HCT116 (cell line): Measurements from ENCODE around the gene PPM1H. TPM values are rescaled to one million over a fixed set of nuclear protein-coding genes. Genes with fewer than 3 reads are reported as not detected.

Experiments used
- ATAC-seq: fragments of 200-7000 bp; cut with Tn5 transposase; 2 replicates; pipeline ENCODE4 v1.9.1; 2020; ENCODE audit warnings: mild to moderate bottlenecking, moderate library complexity
- BruUV-seq: library from RNA; stranded (reverse); fragments of 400-500 nt; replicated peaks from 2 replicates; lab custom pipeline; 2021; lab: Mats Ljungman, UMichigan
- CTCF ChIA-PET: fragments of 300-600 bp; sonication (Branson Sonifier 250); formaldehyde crosslinking; loops from one replicate; lab custom pipeline; 2021; ENCODE audit warnings: antibody characterized with exemption; lab: Charles Lee
- POLR2A ChIA-PET: fragments of 300-600, 350-600 bp; sonication (Branson Sonifier 250); formaldehyde crosslinking; loops from one replicate; lab custom pipeline; 2021; ENCODE audit warnings: antibody characterized with exemption; lab: Charles Lee
- RAD21 ChIA-PET, 2 experiments: fragments of 300-600 bp; sonication (Branson Sonifier 250); formaldehyde crosslinking; loops; one replicate each; lab custom pipeline; 2023; ENCODE audit warnings: low total read pairs in 2 of 2; ENCODE audit not compliant: uncharacterized antibody in 2 of 2, unreplicated experiment in 2 of 2, low non-redundant PET in 1 of 2; lab: Charles Lee
- DNase-seq: peaks from one replicate; pipeline ENCODE4 v3.0.0-alpha.2; 2010; ENCODE audit warnings: low read depth, low spot score
- H2AFZ ChIP-seq: fragments of 200-600 bp; shearing (Covaris generic), sonication (generic); 2 replicates; pipeline ENCODE4 v1.6.1; 2017; ENCODE audit warnings: low read depth, mixed run types, mixed read lengths, antibody characterized with exemption, low read length; ENCODE audit not compliant: poor library complexity, severe bottlenecking
- H3K27ac ChIP-seq: 2 replicates; pipeline ENCODE4 v1.5.1; 2012; ENCODE audit warnings: low read depth, low read length
- H3K27me3 ChIP-seq: fragments of 200-600 bp; sonication (generic); 2 replicates; pipeline ENCODE4 v1.6.1; 2016; ENCODE audit warnings: mixed run types, low read length, mixed read lengths; ENCODE audit not compliant: insufficient read depth
- H3K36me3 ChIP-seq, 2 experiments: fragments of 200-500 bp in 1 of 2; fragments of 200-600 bp in 1 of 2; sonication (Bioruptor generic) in 1 of 2; sonication (generic) in 1 of 2; 2 replicates each; pipeline versions ENCODE4 v1.5.1 to v1.6.1; 2014 to 2016; ENCODE audit warnings: low read length in 2 of 2, inconsistent platforms in 1 of 2, mixed read lengths in 1 of 2, mixed run types in 1 of 2; ENCODE audit not compliant: insufficient read depth in 2 of 2, control insufficient read depth in 1 of 2
- H3K4me1 ChIP-seq, 2 experiments: fragments of 200-600 bp in 1 of 2; sonication (generic) in 1 of 2; 2 replicates each; pipeline versions ENCODE4 v1.5.1 to v1.6.1; 2012 to 2017; ENCODE audit warnings: low read length in 2 of 2, inconsistent platforms in 1 of 2, mild to moderate bottlenecking in 1 of 2, mixed read lengths in 1 of 2, mixed run types in 1 of 2, moderate library complexity in 1 of 2; ENCODE audit not compliant: insufficient read depth in 2 of 2, control insufficient read depth in 1 of 2
- H3K4me2 ChIP-seq: fragments of 200-600 bp; sonication (generic); 2 replicates; pipeline ENCODE4 v1.6.1; 2017; ENCODE audit warnings: mixed run types, low read length, mixed read lengths
- H3K4me3 ChIP-seq, 2 experiments: fragments of 200-600 bp in 1 of 2; sonication (generic) in 1 of 2; replicated peaks in 1 of 2; 2 replicates each; pipeline ENCODE4 v1.5.1; 2011 to 2016; ENCODE audit warnings: low read length in 2 of 2, control low read depth in 1 of 2, low read depth in 1 of 2, mild to moderate bottlenecking in 1 of 2, mixed read lengths in 1 of 2, mixed run types in 1 of 2
- H3K79me2 ChIP-seq: fragments of 200-600 bp; sonication (generic); 2 replicates; pipeline ENCODE4 v1.6.1; 2017; ENCODE audit warnings: mild to moderate bottlenecking, mixed run types, low read length, moderate library complexity, mixed read lengths; ENCODE audit not compliant: insufficient read depth
- H3K9ac ChIP-seq: fragments of 200-600 bp; sonication (generic); 2 replicates; pipeline ENCODE4 v1.6.1; 2016; ENCODE audit warnings: low read length, mixed read lengths
- H3K9me2 ChIP-seq: fragments of 200-600 bp; sonication (generic), shearing (Covaris generic); 2 replicates; pipeline ENCODE4 v1.6.1; 2017; ENCODE audit warnings: mixed run types, mild to moderate bottlenecking, moderate library complexity; ENCODE audit not compliant: insufficient read depth
- H3K9me3 ChIP-seq, 2 experiments: fragments of 200-500 bp in 1 of 2; fragments of 200-600 bp in 1 of 2; sonication (Bioruptor generic) in 1 of 2; sonication (generic) in 1 of 2; 2 replicates each; pipeline ENCODE4 v1.6.1; 2014 to 2017; ENCODE audit warnings: low read length in 2 of 2, mixed read lengths in 2 of 2, inconsistent platforms in 1 of 2, low read depth in 1 of 2, mild to moderate bottlenecking in 1 of 2, mixed run types in 1 of 2, moderate library complexity in 1 of 2; ENCODE audit not compliant: control insufficient read depth in 1 of 2, insufficient read depth in 1 of 2
- H4K20me1 ChIP-seq: fragments of 200-600 bp; sonication (generic), shearing (Covaris generic); 2 replicates; pipeline ENCODE4 v1.6.1; 2017; ENCODE audit warnings: mixed run types, mild to moderate bottlenecking, moderate library complexity; ENCODE audit not compliant: insufficient read depth
- CBX3 ChIP-seq: IDR thresholded peaks from 2 replicates; pipeline ENCODE4 v1.6.1; 2012; ENCODE audit warnings: low read depth
- EGR1 ChIP-seq: IDR thresholded peaks from 2 replicates; pipeline ENCODE4 v1.6.1; 2012; ENCODE audit warnings: low read depth
- ELF1 ChIP-seq: IDR thresholded peaks from 2 replicates; pipeline ENCODE4 v1.6.1; 2012; ENCODE audit warnings: low read depth, borderline replicate concordance
- EZH2phosphoT487 ChIP-seq: fragments of 200-600 bp; IDR thresholded peaks from 2 replicates; pipeline ENCODE4 v1.6.1; 2018; ENCODE audit warnings: antibody characterized with exemption, borderline replicate concordance
- FOSL1 ChIP-seq: IDR thresholded peaks from 2 replicates; pipeline ENCODE4 v1.6.1; 2012; ENCODE audit warnings: low read depth
- JUND ChIP-seq: IDR thresholded peaks from 2 replicates; pipeline ENCODE4 v1.6.1; 2012
- MAX ChIP-seq: IDR thresholded peaks from 2 replicates; pipeline ENCODE4 v1.6.1; 2012
- POLR2AphosphoS5 ChIP-seq: IDR thresholded peaks from 2 replicates; pipeline ENCODE4 v1.6.1; 2011; ENCODE audit warnings: mild to moderate bottlenecking, low read depth, low read length, moderate library complexity
- RAD21 ChIP-seq: IDR thresholded peaks from 2 replicates; pipeline ENCODE4 v1.6.1; 2012; ENCODE audit warnings: low read depth, mild to moderate bottlenecking
- SIN3A ChIP-seq: IDR thresholded peaks from 2 replicates; pipeline ENCODE4 v1.6.1; 2012; ENCODE audit warnings: low read depth
- SP1 ChIP-seq: IDR thresholded peaks from 2 replicates; pipeline ENCODE4 v1.6.1; 2012; ENCODE audit warnings: low read depth
- SRF ChIP-seq: IDR thresholded peaks from 2 replicates; pipeline ENCODE4 v1.6.1; 2012; ENCODE audit warnings: low read depth
- TCF7L2 ChIP-seq: IDR thresholded peaks from 2 replicates; pipeline ENCODE4 v1.7.0; 2011; ENCODE audit warnings: borderline replicate concordance, inconsistent platforms; ENCODE audit not compliant: insufficient read depth, insufficient read length; ENCODE audit errors: extremely low read depth
- YY1 ChIP-seq: IDR thresholded peaks from 2 replicates; pipeline ENCODE4 v1.6.1; 2011; ENCODE audit warnings: low read length, low read depth, moderate library complexity, mild to moderate bottlenecking; ENCODE audit not compliant: insufficient replicate concordance; ENCODE audit errors: extremely low read depth
- ZFX ChIP-seq: fragments of 450-650 bp; IDR thresholded peaks from 2 replicates; pipeline ENCODE4 v1.6.1; 2017
- ZNF274 ChIP-seq: fragments of 200-500 bp; sonication (Bioruptor generic); IDR thresholded peaks from 2 replicates; pipeline ENCODE4 v1.6.1; 2014; ENCODE audit warnings: mild to moderate bottlenecking, low read depth, low read length, inconsistent platforms
- intact Hi-C: fragments of 100-400 bp; cut with micrococcal nuclease; formaldehyde crosslinking; loops from 2 replicates; pipeline ENCODE4 v1.10.0; 2022
- total RNA-seq: library from RNA; stranded (reverse); gene quantifications from one replicate; pipeline ENCODE4 v1.2.1, GENCODE V29; 2021; ENCODE audit not compliant: unreplicated experiment
- TF ChIP-seq, protein P1 (sequence below): IDR thresholded peaks from 2 replicates; pipeline ENCODE4 v1.6.1; 2012
- TF ChIP-seq, protein P2 (sequence below), 3 experiments: fragments of 200-600 bp in 1 of 3; sonication (generic) in 1 of 3; IDR thresholded peaks in 2 of 3; conservative IDR thresholded peaks in 1 of 3; 2 replicates each; pipeline ENCODE4 v1.5.1; 2012 to 2017; ENCODE audit warnings: low read depth in 2 of 3, low read length in 2 of 3, antibody characterized with exemption in 1 of 3, borderline replicate concordance in 1 of 3, control low read depth in 1 of 3, mild to moderate bottlenecking in 1 of 3, mixed read lengths in 1 of 3, mixed run types in 1 of 3, moderate library complexity in 1 of 3; ENCODE audit not compliant: insufficient read depth in 1 of 3
- TF ChIP-seq, protein P3 (sequence below): IDR thresholded peaks from 2 replicates; pipeline ENCODE4 v1.6.1; 2012; ENCODE audit warnings: low read depth

Gene PPM1H
- total RNA-seq, 1 experiment from 2014 or later = 8.0 TPM

DNA sequence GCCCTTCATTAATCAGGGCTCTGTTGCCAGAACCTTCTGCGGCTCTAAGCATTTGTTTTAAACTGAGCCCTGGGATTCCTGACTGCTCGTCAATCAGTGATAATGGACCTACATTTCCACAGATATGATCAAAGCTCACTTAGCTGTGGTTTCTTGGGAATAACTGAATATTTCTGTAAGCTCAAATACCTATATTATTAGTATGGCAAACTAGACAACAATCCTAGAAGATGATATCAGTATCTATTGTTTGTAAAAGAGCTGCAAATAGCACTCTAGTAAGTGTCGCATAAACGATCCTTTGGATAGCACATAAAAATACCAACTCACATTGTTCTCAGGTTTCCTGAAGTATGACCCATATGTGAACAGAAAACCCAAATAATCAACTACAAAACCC, 150.4 kb downstream of the PPM1H start:
- ATAC-seq (no peak), DNase-seq (no peak)
- H3K4me3 ChIP-seq = no peak overlapping the region
- no TSS peak for BruUV-seq
- H3K79me2 ChIP-seq = no peaks in the 10 kb centered on the region
- H3K27ac ChIP-seq = no peak overlapping the region
- no peak overlapping the region for H2AFZ ChIP-seq
- TF ChIP-seq TCF7L2 (no peak), SP1 (no peak), CBX3 (no peak), ELF1 (no peak), MAX (no peak), YY1 (no peak), EGR1 (no peak), EZH2phosphoT487 (no peak), ZNF274 (no peak), SRF (no peak), JUND (no peak), RAD21 (no peak), POLR2AphosphoS5 (no peak), SIN3A (no peak), ZFX (no peak), FOSL1 (no peak)
- TF ChIP-seq, protein P1, sequence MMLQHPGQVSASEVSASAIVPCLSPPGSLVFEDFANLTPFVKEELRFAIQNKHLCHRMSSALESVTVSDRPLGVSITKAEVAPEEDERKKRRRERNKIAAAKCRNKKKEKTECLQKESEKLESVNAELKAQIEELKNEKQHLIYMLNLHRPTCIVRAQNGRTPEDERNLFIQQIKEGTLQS = no peak
- TF ChIP-seq, protein P2, sequence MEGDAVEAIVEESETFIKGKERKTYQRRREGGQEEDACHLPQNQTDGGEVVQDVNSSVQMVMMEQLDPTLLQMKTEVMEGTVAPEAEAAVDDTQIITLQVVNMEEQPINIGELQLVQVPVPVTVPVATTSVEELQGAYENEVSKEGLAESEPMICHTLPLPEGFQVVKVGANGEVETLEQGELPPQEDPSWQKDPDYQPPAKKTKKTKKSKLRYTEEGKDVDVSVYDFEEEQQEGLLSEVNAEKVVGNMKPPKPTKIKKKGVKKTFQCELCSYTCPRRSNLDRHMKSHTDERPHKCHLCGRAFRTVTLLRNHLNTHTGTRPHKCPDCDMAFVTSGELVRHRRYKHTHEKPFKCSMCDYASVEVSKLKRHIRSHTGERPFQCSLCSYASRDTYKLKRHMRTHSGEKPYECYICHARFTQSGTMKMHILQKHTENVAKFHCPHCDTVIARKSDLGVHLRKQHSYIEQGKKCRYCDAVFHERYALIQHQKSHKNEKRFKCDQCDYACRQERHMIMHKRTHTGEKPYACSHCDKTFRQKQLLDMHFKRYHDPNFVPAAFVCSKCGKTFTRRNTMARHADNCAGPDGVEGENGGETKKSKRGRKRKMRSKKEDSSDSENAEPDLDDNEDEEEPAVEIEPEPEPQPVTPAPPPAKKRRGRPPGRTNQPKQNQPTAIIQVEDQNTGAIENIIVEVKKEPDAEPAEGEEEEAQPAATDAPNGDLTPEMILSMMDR (IDR thresholded peaks at IDR 0.05 in 2 of 3, conservative IDR thresholded peaks at IDR 0.05 in 1 of 3; ENCODE audit: borderline replicate concordance in 1 of 3, insufficient read depth in 1 of 3, low read depth in 2 of 3, low read length in 2 of 3) = no peak
- TF ChIP-seq, protein P3, sequence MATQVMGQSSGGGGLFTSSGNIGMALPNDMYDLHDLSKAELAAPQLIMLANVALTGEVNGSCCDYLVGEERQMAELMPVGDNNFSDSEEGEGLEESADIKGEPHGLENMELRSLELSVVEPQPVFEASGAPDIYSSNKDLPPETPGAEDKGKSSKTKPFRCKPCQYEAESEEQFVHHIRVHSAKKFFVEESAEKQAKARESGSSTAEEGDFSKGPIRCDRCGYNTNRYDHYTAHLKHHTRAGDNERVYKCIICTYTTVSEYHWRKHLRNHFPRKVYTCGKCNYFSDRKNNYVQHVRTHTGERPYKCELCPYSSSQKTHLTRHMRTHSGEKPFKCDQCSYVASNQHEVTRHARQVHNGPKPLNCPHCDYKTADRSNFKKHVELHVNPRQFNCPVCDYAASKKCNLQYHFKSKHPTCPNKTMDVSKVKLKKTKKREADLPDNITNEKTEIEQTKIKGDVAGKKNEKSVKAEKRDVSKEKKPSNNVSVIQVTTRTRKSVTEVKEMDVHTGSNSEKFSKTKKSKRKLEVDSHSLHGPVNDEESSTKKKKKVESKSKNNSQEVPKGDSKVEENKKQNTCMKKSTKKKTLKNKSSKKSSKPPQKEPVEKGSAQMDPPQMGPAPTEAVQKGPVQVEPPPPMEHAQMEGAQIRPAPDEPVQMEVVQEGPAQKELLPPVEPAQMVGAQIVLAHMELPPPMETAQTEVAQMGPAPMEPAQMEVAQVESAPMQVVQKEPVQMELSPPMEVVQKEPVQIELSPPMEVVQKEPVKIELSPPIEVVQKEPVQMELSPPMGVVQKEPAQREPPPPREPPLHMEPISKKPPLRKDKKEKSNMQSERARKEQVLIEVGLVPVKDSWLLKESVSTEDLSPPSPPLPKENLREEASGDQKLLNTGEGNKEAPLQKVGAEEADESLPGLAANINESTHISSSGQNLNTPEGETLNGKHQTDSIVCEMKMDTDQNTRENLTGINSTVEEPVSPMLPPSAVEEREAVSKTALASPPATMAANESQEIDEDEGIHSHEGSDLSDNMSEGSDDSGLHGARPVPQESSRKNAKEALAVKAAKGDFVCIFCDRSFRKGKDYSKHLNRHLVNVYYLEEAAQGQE = no peak
- H3K4me1 ChIP-seq = peaks cover 9 to 35% of the 10 kb centered on the region in 2 experiments
- no peaks in the 10 kb centered on the region for H3K9me3 ChIP-seq
- H3K4me2 ChIP-seq = no peak overlapping the region
- no peaks in the 10 kb centered on the region for H4K20me1 ChIP-seq
- no peaks in the 10 kb centered on the region for H3K9me2 ChIP-seq
- no peaks in the 10 kb centered on the region for H3K27me3 ChIP-seq
- intact Hi-C loops = no loop called here
- POLR2A ChIA-PET = interaction anchor here (1.6 kb wide), 1 partner anchor 10 kb away, joined by 5 read pairs; no protein-coding TSS in a partner anchor
- no peak overlapping the region for H3K9ac ChIP-seq
- RAD21 ChIA-PET = no interaction called here
- H3K36me3 ChIP-seq = no peaks in the 10 kb centered on the region
- CTCF ChIA-PET = interaction anchor here (0.9 to 2.7 kb wide), 2 partner anchors 9 to 203 kb away, joined by 3 to 10 read pairs; no protein-coding TSS in a partner anchor
